ENCODE data around the gene ABCC11.

- TF ChIP-seq EZH2 (IDR thresholded peaks at IDR 0.05) (no peak), POLR2AphosphoS5 (IDR thresholded peaks at IDR 0.05; ENCODE audit: borderline replicate concordance, low read depth, low read length) (no peak)
Measured at GRCh38 chr16:48246066-48246465, 1.3 kb downstream of the ABCC11 start.
